ENCODE results near the gene RAB3GAP2.

Gene RAB3GAP2

DNA sequence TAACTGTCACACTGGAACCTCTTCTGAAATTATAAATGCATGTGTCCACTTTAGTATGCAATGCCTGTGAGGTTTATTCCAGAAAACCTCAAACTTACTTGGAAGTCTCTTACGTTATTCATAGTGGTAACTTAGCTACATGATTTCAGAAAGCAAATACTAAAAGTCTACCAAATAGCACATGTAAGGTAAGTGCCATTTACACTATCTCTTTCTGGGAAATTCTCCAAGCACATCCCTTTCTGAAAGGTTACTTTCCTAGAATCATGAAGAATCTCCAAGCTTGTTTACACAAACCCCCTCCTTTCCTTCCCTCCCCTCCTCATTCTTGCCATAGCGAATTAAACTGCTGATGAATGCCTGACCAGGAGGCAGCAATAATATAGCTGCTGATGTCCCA is 42.5 kb downstream of the RAB3GAP2 start:
- DNase-seq, result no peak
- no peaks in the 10 kb centered on the region for H3K9me3 Mint-ChIP-seq
- H3K4me1 Mint-ChIP-seq, result peaks cover 8% of the 10 kb centered on the region
- no peaks in the 10 kb centered on the region for H3K27me3 Mint-ChIP-seq (ENCODE audit: low read depth, poor library complexity)
- TF ChIP-seq, protein P1, sequence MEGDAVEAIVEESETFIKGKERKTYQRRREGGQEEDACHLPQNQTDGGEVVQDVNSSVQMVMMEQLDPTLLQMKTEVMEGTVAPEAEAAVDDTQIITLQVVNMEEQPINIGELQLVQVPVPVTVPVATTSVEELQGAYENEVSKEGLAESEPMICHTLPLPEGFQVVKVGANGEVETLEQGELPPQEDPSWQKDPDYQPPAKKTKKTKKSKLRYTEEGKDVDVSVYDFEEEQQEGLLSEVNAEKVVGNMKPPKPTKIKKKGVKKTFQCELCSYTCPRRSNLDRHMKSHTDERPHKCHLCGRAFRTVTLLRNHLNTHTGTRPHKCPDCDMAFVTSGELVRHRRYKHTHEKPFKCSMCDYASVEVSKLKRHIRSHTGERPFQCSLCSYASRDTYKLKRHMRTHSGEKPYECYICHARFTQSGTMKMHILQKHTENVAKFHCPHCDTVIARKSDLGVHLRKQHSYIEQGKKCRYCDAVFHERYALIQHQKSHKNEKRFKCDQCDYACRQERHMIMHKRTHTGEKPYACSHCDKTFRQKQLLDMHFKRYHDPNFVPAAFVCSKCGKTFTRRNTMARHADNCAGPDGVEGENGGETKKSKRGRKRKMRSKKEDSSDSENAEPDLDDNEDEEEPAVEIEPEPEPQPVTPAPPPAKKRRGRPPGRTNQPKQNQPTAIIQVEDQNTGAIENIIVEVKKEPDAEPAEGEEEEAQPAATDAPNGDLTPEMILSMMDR (IDR thresholded peaks at IDR 0.05), result no peak
- peaks cover 48% of the 10 kb centered on the region for H3K36me3 Mint-ChIP-seq (ENCODE audit: low read depth)
- H3K27ac Mint-ChIP-seq, result peak overlapping the region; percentile 33
- no peak overlapping the region for H3K4me3 Mint-ChIP-seq

DNA sequence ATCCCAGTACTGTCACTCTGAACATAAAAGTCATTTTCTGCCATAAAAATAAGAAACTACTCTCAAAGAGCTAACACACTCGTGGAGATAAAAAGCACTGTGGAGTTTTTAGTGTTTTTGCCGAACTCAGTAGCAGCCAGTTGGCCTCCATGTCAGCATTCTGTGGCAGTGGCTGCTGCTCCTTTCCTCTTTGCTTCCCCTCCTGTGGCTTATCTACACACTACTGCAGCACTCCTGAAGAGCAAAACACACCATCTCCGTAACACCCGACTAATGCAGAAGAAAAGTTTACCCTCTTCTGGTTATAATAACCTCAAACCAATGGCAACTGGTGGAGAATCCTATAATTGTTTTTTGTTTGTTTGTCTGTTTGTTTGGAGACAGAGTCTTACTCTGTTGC is 44.9 kb downstream of the RAB3GAP2 start:
- Mint-ChIP-seq H3K27me3 (ENCODE audit: low read depth, poor library complexity) (no peaks in the 10 kb centered on the region), H3K36me3 (ENCODE audit: low read depth) (peaks cover 42% of the 10 kb centered on the region)
- TF ChIP-seq, protein P1 (IDR thresholded peaks at IDR 0.05), result no peak

DNA sequence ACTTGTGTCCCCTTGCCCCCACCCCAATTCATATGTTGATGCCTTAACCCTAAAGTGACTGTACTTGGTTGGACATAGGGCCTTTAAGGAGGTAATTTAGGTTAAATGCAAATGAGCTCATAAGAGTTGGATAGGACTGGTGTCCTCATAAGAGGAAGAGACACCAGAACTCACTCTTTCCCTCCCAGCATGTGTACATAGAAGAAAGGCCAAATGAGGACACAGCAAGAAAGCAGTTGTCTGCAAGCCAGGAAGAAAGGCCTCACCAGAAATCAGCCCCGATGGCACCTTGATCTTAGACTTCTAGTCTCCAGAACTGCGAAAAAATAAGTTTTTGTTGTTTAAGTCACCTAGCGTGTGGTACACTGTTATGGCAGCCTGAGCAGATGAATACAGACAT is 45.5 kb downstream of the RAB3GAP2 start:
- Mint-ChIP-seq H3K4me1 (peaks cover 20% of the 10 kb centered on the region), H3K27ac (peak overlapping the region; percentile 15), H3K9me3 (no peaks in the 10 kb centered on the region), H3K27me3 (ENCODE audit: low read depth, poor library complexity) (no peaks in the 10 kb centered on the region), H3K36me3 (ENCODE audit: low read depth) (peaks cover 38% of the 10 kb centered on the region), H3K4me3 (no peak overlapping the region)
- DNase-seq, result no peak
- TF ChIP-seq, protein P1 (IDR thresholded peaks at IDR 0.05), result no peak

More for the DNA sequence above, 44.9 kb downstream of the RAB3GAP2 start:
- DNase-seq, result no peak
- peaks cover 20% of the 10 kb centered on the region for H3K4me1 Mint-ChIP-seq
- no peak overlapping the region for H3K4me3 Mint-ChIP-seq
- no peak overlapping the region for H3K27ac Mint-ChIP-seq
- H3K9me3 Mint-ChIP-seq, result no peaks in the 10 kb centered on the region

DNA sequence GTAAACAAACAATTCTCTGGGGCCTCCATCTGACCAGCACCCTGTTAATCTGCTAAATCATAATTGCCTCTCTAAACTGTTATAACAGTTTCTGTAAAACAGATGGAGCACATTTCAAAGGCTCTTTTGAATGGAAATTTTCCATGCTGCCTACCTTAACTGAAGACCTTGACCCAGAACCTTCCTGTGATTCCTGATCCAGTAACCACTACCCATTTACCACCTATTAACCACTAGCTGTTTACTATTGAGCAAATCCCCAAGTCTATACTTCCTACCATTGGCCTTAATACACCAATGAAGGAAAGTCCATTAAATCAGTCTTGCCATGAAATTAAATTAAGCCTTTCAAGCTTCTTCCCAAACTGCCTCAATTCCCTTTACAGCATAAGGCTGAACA is 46.3 kb downstream of the RAB3GAP2 start:
- Mint-ChIP-seq H3K9me3 (no peaks in the 10 kb centered on the region), H3K36me3 (ENCODE audit: low read depth) (peaks cover 34% of the 10 kb centered on the region), H3K27me3 (ENCODE audit: low read depth, poor library complexity) (no peaks in the 10 kb centered on the region), H3K4me3 (no peak overlapping the region), H3K4me1 (peaks cover 20% of the 10 kb centered on the region), H3K27ac (no peak overlapping the region)
- no peak for DNase-seq
- TF ChIP-seq, protein P1 (IDR thresholded peaks at IDR 0.05), result no peak

DNA sequence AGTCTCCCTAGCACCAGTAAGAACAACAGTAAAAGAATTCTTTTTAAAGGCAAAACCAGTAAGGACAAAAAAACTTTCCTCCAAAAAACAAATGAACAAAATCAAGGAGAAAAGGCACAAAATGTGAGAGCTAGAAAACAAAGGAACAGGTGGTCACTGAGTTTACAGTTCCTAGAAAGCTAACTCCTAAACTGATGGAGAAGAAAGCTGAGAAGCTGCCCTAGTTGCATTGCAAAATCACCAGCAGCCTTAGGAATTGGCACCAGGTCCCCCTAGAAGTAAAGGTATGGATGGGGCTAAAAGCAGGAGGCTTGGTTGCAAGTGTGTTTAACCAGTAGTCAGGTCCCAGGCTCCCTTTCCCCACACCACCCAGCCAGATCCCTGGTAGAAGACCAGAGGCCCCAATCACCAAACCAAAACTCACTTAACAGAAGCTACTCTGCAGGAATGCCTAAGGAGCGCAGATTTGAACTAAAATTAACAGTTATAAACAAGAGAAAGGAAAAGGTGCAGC is 47.6 kb downstream of the RAB3GAP2 start:
- no peak for DNase-seq
- H3K27ac Mint-ChIP-seq, result peak overlapping the region; percentile 85
- TF ChIP-seq, protein P1 (IDR thresholded peaks at IDR 0.05), result no peak
- no peaks in the 10 kb centered on the region for H3K27me3 Mint-ChIP-seq (ENCODE audit: low read depth, poor library complexity)
- peaks cover 19% of the 10 kb centered on the region for H3K4me1 Mint-ChIP-seq
- H3K9me3 Mint-ChIP-seq, result no peaks in the 10 kb centered on the region
- peaks cover 33% of the 10 kb centered on the region for H3K36me3 Mint-ChIP-seq (ENCODE audit: low read depth)
- H3K4me3 Mint-ChIP-seq, result no peak overlapping the region

DNA sequence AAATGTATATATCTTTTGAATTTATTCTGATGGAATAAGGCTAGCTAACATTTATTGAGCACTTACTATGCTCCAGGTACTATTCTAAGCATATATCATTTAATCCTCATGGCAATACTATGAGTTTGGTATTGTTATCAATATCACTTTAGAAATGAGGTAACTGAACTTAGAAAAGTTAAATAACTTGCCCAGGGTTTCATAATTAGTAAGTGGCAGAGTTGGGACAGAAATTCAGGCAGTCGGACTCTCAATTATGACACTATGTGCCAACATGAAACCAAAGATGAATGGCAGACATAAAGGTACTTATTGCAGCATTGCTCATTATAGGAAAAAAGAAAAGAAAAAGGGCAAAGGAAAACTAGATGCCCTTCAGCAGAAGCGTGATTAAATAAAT is 48.2 kb downstream of the RAB3GAP2 start:
- TF ChIP-seq, protein P1 (IDR thresholded peaks at IDR 0.05), result no peak
- H3K27me3 Mint-ChIP-seq (ENCODE audit: low read depth, poor library complexity), result no peaks in the 10 kb centered on the region
- H3K4me3 Mint-ChIP-seq, result no peak overlapping the region
- peaks cover 32% of the 10 kb centered on the region for H3K36me3 Mint-ChIP-seq (ENCODE audit: low read depth)
- H3K9me3 Mint-ChIP-seq, result no peaks in the 10 kb centered on the region
- no peak overlapping the region for H3K27ac Mint-ChIP-seq
- H3K4me1 Mint-ChIP-seq, result peaks cover 19% of the 10 kb centered on the region
- no peak for DNase-seq

All from nephron progenitor cell (in vitro differentiated cells).